Neural cell (in vitro differentiated cells): ENCODE data around the gene LCE1F.

Source experiments
- EP300 ChIP-seq: fragments of 450-650 bp; conservative IDR thresholded peaks from 2 replicates; pipeline ENCODE4 v1.6.1; 2014; ENCODE audit warnings: antibody characterized with exemption, mild to moderate bottlenecking, moderate library complexity; ENCODE audit not compliant: poor library complexity, severe bottlenecking
- EZH2 ChIP-seq: fragments of 200-600, 300-800 bp; shearing (Covaris generic), sonication (generic); IDR thresholded peaks from 2 replicates; pipeline ENCODE4 v1.6.1; 2014; ENCODE audit warnings: antibody characterized with exemption, low read length, borderline replicate concordance, mild to moderate bottlenecking; ENCODE audit not compliant: insufficient read depth, poor library complexity, severe bottlenecking
- MXI1 ChIP-seq: fragments of 450-650 bp; conservative IDR thresholded peaks from 2 replicates; pipeline ENCODE4 v1.6.1; 2014; ENCODE audit warnings: antibody characterized with exemption, mild to moderate bottlenecking; ENCODE audit not compliant: poor library complexity, severe bottlenecking
- POLR2AphosphoS5 ChIP-seq: IDR thresholded peaks from 2 replicates; pipeline ENCODE4 v1.6.1; 2012
- RAD21 ChIP-seq: fragments of 450-650 bp; conservative IDR thresholded peaks from 2 replicates; pipeline ENCODE4 v1.6.1; 2014; ENCODE audit warnings: antibody characterized with exemption, mild to moderate bottlenecking, moderate library complexity
- SMC3 ChIP-seq: fragments of 450-650 bp; conservative IDR thresholded peaks from 2 replicates; pipeline ENCODE4 v1.6.1; 2014; ENCODE audit warnings: antibody characterized with exemption, mild to moderate bottlenecking, moderate library complexity; ENCODE audit not compliant: poor library complexity
- TAF1 ChIP-seq: IDR thresholded peaks from 2 replicates; pipeline ENCODE4 v1.6.1; 2012; ENCODE audit warnings: low read depth
- TF ChIP-seq, protein P1 (sequence below): fragments of 450-650 bp; IDR thresholded peaks from 2 replicates; pipeline ENCODE4 v1.5.1; 2014; ENCODE audit warnings: antibody characterized with exemption, mild to moderate bottlenecking, moderate library complexity; ENCODE audit not compliant: poor library complexity, severe bottlenecking
- TF ChIP-seq, protein P2 (sequence below): IDR thresholded peaks from 2 replicates; pipeline ENCODE4 v1.6.1; 2012; ENCODE audit warnings: borderline replicate concordance

DNA sequence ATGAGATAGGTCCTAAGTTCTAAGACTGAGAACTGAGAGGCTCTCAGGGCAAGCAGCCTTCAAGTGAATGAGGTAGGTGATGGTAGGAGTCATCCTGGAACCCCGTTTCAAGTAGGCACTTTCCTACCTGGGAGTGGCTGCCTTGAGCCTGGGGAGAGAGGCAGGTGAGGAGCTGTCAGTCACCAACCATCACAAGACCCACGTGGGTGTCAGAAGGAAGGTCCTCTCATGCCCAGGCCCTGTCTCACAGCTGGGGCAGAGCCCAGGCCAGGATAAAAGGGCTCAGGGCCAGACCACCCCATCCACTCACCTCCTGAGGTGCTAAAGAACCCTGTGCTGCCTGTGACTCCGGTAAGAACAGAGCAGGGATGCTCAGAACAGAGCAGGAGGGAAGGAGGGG, 21.5 kb downstream of the LCE1F start, which contains the start of gene LCE1D:
- TF ChIP-seq, protein P1, sequence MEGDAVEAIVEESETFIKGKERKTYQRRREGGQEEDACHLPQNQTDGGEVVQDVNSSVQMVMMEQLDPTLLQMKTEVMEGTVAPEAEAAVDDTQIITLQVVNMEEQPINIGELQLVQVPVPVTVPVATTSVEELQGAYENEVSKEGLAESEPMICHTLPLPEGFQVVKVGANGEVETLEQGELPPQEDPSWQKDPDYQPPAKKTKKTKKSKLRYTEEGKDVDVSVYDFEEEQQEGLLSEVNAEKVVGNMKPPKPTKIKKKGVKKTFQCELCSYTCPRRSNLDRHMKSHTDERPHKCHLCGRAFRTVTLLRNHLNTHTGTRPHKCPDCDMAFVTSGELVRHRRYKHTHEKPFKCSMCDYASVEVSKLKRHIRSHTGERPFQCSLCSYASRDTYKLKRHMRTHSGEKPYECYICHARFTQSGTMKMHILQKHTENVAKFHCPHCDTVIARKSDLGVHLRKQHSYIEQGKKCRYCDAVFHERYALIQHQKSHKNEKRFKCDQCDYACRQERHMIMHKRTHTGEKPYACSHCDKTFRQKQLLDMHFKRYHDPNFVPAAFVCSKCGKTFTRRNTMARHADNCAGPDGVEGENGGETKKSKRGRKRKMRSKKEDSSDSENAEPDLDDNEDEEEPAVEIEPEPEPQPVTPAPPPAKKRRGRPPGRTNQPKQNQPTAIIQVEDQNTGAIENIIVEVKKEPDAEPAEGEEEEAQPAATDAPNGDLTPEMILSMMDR: no peak
- TF ChIP-seq EP300 (no peak), POLR2AphosphoS5 (no peak), SMC3 (no peak), EZH2 (no peak), MXI1 (no peak), RAD21 (no peak), TAF1 (no peak)
- TF ChIP-seq, protein P2, sequence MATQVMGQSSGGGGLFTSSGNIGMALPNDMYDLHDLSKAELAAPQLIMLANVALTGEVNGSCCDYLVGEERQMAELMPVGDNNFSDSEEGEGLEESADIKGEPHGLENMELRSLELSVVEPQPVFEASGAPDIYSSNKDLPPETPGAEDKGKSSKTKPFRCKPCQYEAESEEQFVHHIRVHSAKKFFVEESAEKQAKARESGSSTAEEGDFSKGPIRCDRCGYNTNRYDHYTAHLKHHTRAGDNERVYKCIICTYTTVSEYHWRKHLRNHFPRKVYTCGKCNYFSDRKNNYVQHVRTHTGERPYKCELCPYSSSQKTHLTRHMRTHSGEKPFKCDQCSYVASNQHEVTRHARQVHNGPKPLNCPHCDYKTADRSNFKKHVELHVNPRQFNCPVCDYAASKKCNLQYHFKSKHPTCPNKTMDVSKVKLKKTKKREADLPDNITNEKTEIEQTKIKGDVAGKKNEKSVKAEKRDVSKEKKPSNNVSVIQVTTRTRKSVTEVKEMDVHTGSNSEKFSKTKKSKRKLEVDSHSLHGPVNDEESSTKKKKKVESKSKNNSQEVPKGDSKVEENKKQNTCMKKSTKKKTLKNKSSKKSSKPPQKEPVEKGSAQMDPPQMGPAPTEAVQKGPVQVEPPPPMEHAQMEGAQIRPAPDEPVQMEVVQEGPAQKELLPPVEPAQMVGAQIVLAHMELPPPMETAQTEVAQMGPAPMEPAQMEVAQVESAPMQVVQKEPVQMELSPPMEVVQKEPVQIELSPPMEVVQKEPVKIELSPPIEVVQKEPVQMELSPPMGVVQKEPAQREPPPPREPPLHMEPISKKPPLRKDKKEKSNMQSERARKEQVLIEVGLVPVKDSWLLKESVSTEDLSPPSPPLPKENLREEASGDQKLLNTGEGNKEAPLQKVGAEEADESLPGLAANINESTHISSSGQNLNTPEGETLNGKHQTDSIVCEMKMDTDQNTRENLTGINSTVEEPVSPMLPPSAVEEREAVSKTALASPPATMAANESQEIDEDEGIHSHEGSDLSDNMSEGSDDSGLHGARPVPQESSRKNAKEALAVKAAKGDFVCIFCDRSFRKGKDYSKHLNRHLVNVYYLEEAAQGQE: no peak
